HG02840 (cell line): ENCODE results near the gene MEGF6.

ENCODE experiments used
- ATAC-seq: cut with Tn5 transposase; IDR thresholded peaks from one replicate; pipeline ENCODE4 v1.9.1; 2021; ENCODE audit warnings: mild to moderate bottlenecking, moderate library complexity, moderate number of reproducible peaks; ENCODE audit not compliant: unreplicated experiment, low FRiP score

MEGF6 gene

DNA sequence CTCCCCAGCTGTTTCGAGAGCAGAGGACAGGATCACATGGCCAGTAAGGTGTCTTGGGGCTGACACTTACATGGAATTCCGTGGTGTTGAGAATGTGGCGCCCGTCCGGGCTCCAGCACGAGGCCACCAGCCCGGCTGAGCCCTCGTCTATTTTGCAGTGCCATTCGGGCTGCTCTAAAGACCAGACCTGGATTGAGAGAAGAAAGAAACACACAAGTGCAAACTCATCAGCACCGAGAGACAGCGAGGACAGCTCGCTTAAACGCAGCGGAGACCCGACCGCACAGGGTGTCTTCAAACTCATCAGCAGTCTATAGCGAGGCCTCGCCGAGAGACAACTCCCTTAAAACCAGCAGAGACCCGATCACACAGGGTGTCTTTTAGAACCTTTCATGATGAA, 35.3 kb upstream of the MEGF6 start:
- no peak for ATAC-seq

DNA sequence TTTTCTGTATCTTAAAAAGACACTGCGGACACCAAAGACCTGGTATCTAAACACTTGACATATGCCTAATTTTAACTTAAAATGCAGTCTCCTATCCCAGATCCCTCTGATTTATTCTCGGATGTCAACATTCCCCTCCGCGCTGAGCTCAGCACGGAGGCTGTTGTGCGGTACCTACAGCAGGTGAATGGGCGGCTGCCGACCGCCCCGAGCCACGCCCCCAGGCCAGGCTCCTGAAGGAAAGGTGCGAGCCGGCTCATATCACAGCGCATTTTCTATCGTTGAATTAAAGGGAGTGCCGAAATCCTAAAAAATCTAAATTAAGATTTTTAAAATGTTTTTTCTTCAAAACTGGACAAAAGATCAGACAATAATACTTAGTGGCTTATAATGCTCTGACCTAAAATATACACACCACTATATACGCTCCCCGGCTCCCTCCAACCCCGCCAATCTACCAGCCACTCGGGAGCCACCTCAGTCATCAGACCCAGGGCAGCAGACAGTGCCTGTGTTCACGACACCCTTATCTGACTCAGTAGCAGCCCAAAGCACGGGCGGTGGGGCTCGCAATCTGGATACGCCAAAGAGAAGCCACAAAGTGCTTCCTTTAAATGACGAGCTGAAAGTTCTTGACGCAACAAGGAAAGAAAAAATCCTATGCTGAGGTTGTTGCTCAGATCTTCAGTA, 34.5 kb upstream of the MEGF6 start:
- no peak for ATAC-seq

- no peak for ATAC-seq
These were observed 33.9 kb upstream of the MEGF6 start for GRCh38 chr1:3645247-3645646.

- ATAC-seq: no peak
These were observed 33.0 kb upstream of the MEGF6 start for GRCh38 chr1:3644273-3644672.

- no peak for ATAC-seq
These were observed 31.8 kb upstream of the MEGF6 start for GRCh38 chr1:3642919-3643675.

GRCh38 chr1:3641816-3642215, 30.5 kb upstream of the MEGF6 start:
- ATAC-seq: no peak

GRCh38 chr1:3641046-3641760, 29.9 kb upstream of the MEGF6 start:
- ATAC-seq: no peak

GRCh38 chr1:3640121-3640837, 29.0 kb upstream of the MEGF6 start:
- ATAC-seq: no peak

- no peak for ATAC-seq
These were observed 28.1 kb upstream of the MEGF6 start for GRCh38 chr1:3639397-3639911.

GRCh38 chr1:3638676-3639075, 27.4 kb upstream of the MEGF6 start:
- no peak for ATAC-seq

DNA sequence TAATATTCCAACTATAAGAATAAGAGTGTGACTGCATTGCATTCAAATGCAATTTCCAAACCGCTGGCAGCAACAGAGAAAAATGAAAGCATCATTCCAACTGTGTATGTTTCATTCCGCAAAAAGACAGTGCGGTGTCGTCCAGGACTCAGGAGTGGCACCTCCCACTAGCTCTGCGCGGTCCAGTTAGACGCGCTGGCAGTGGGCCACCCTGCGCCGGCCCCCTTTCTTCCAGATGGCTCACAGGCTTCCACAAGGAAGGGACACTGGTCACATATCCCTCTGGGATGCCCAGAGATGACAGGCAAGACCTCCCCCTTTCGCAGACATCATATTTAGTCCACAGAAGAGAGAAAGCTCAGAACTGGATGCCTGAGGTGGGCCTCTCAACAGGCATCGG, 26.7 kb upstream of the MEGF6 start:
- ATAC-seq: no peak

DNA sequence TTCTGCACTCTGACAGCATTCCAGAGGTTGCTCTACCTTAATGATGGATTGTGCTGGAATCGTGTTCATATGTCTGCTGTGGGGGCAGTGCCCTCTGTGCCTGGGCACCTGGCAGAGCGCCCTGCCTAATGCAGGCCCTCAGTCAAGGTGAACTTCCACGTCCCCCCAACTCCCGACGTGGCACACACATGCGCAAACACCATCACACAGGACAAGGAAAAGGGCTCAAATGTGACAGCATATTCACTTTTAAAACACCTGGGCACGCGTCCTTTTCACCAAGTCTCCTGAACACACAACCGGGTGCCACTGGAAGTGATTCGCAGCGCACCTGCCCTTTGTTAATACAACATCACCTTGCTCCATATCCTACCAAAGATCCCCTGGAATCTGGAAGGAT, 25.2 kb upstream of the MEGF6 start:
- ATAC-seq: no peak

DNA sequence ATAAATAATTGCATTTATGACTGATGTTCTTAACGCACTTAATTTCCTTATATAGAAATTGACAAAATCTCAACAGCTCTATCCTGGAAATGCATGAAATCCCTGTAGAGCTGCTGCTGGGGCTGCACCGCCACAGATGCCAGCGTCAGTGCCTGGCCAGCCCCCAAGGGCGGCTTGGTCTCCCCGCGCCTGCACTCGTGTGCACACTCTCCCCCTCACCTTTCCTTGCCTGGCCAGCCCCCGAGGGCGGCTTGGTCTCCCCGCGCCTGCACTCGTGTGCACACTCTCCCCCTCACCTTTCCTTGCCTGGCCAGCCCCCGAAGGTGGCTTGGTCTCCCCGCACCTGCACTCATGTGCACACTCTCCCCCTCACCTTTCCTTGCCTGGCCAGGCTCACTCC, 24.8 kb upstream of the MEGF6 start:
- no peak for ATAC-seq

DNA sequence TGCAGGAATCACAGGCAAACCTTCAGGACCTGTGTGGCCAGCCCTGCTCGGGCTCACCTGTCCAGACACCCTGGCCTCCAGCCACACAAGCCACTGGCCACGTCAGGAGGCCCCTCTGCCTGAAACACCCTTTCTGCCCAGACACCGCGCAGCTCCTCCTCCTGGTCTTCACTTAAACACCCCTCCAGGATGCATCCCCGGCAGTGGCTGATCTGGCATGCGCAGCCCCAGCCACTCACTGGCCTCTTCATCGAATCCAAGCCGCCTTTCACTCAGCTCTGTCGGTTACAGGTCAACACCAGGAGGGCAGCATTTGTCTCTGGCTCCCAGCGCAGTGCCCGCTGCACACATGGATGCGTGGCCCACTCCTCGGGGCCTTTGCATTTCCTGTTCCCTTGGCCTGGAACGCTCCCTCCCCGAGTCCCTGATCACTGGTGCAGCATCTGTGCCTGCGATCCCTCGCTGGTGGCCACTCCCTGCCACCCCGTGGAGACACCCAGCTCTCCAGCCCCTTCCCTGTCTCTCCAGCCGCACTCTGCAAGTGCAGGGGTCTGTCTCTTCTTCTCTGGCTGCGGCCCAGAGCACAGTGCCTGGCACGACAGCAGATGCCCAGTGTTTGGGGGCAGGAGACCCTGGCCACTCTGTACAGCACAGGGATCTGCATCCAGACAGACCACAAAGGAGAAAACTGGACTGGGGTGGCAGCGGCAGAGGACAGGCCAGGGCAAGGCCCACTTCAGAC, 22.9 kb upstream of the MEGF6 start:
- ATAC-seq: no peak

- ATAC-seq: no peak
These were observed 22.2 kb upstream of the MEGF6 start for GRCh38 chr1:3633344-3634058.

DNA sequence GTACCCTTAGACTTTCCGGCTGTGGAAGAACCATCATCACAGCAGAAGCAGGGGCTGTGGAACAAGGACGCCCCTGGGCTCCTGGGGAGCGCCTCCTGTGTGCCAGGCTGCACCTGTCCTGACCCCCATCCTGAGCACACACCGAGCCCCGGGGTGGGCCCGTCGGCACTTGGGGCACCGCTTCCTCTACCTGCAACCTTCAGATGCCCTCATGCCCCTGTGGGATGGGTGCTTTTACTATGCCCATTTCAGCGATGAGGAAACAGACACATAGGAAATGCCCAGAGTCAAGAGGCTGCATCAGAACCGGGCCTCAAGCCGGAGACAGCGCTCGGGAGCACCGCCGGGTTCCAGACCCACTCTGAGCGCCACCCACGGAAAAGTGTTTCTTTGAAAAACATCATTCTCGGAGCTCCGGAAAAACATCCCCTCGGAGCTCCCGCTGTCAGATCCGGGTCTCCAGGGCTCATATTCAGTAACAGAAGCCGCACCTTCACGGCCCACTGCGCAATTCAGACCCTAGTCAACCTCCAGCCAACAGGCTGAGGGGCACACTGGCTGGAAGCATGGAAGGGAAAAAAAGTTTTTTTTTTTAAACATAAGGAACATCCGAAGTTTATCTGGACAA, 21.5 kb upstream of the MEGF6 start:
- ATAC-seq: no peak

GRCh38 chr1:3632298-3632697, 21.0 kb upstream of the MEGF6 start:
- ATAC-seq: no peak

GRCh38 chr1:3631320-3632260, 20.3 kb upstream of the MEGF6 start:
- no peak for ATAC-seq
